T-helper 1 cell treated with Interleukin-12 subunit alpha and Interleukin-12 subunit beta and Interleukin-4 antibody, amounts not matched to agents 30 ng/mL and 1 ng/mL, for 36 hours (primary cell): Measurements from ENCODE around the gene BRME1. TPM values are rescaled to one million over a fixed set of nuclear protein-coding genes. Genes with fewer than 3 reads are reported as not detected.

Experiments used
- intact Hi-C: fragments of 100-400 bp; cut with micrococcal nuclease; formaldehyde crosslinking; loops from one replicate; pipeline ENCODE4 v1.15.1; 2024
- total RNA-seq: library from RNA; stranded (reverse); gene quantifications from 2 replicates; pipeline ENCODE4 v1.2.3, GENCODE V29; 2022

Gene BRME1
- 8.3 and 9.8 TPM in 2 replicates for total RNA-seq

- intact Hi-C loops, result loop anchor here (1.0 to 5.0 kb wide), 7 partner anchors 15 to 231 kb away; partner anchors contain the start of genes DCAF15, IL27RA, PRKACA and RFX1
Observed at GRCh38 chr19:13905634-13906520, at the start of gene BRME1, which contains the start of gene CC2D1A. Gene BRME1 (minus strand): TSS chr19:13906117. CDS start chr19:13904892, 1,225 bp downstream. Gene CC2D1A (plus strand): TSS chr19:13906201. CDS start chr19:13906442, 241 bp downstream.

- intact Hi-C loops, result no loop called here
Observed at GRCh38 chr19:13954185-13954584, 48.3 kb upstream of the BRME1 start.

- intact Hi-C loops, result loop anchor here (1.0 to 2.0 kb wide), 12 partner anchors 32 to 566 kb away; partner anchors contain the start of genes ASF1B, BRME1, C19orf53 and CC2D1A
Observed at GRCh38 chr19:13952931-13953531, 47.1 kb upstream of the BRME1 start.

GRCh38 chr19:13952154-13952930 is 46.4 kb upstream of the BRME1 start, which contains the start of gene DCAF15:
Gene DCAF15 (plus strand): TSS chr19:13952509. CDS start chr19:13952513, 4 bp downstream.
- intact Hi-C loops, result loop anchor here (1.0 to 2.0 kb wide), 12 partner anchors 31 to 566 kb away; partner anchors contain the start of genes ASF1B, BRME1, C19orf53 and CC2D1A

GRCh38 chr19:13951799-13952153 is 45.9 kb upstream of the BRME1 start:
- intact Hi-C loops, result loop anchor here (1.0 to 2.0 kb wide), 12 partner anchors 30 to 567 kb away; partner anchors contain the start of genes ASF1B, BRME1, C19orf53 and CC2D1A

GRCh38 chr19:13951043-13951442 is 45.1 kb upstream of the BRME1 start:
- intact Hi-C loops, result no loop called here

- intact Hi-C loops, result no loop called here
Observed at GRCh38 chr19:13946414-13946813, 40.5 kb upstream of the BRME1 start.

- intact Hi-C loops, result no loop called here
Observed at GRCh38 chr19:13942023-13942684, 36.2 kb upstream of the BRME1 start.

- intact Hi-C loops, result no loop called here
Observed at GRCh38 chr19:13938301-13939064, 32.6 kb upstream of the BRME1 start, which contains the start of gene PODNL1. Gene PODNL1 (minus strand): TSS chr19:13938417. CDS start chr19:13938181, 236 bp downstream.

GRCh38 chr19:13937479-13938300 is 31.8 kb upstream of the BRME1 start:
- intact Hi-C loops, result no loop called here

- intact Hi-C loops, result no loop called here
Observed at GRCh38 chr19:13935765-13936510, 30.0 kb upstream of the BRME1 start.

- intact Hi-C loops, result no loop called here
Observed at GRCh38 chr19:13934785-13935109, 28.8 kb upstream of the BRME1 start.

- intact Hi-C loops, result no loop called here
Observed at GRCh38 chr19:13932911-13933393, 27.0 kb upstream of the BRME1 start.

GRCh38 chr19:13932149-13932637 is 26.3 kb upstream of the BRME1 start:
- intact Hi-C loops, result no loop called here

- intact Hi-C loops, result no loop called here
Observed at GRCh38 chr19:13931391-13932148, 25.7 kb upstream of the BRME1 start.

GRCh38 chr19:13930402-13930801 is 24.5 kb upstream of the BRME1 start:
- intact Hi-C loops, result no loop called here

- intact Hi-C loops, result no loop called here
Observed at GRCh38 chr19:13929956-13930355, 24.0 kb upstream of the BRME1 start.
